HG02981 (cell line): ENCODE data around the gene LKAAEAR1.

Experiments
- ATAC-seq: cut with Tn5 transposase; IDR thresholded peaks from one replicate; pipeline ENCODE4 v1.9.1; 2021; ENCODE audit warnings: mild to moderate bottlenecking, moderate library complexity; ENCODE audit not compliant: unreplicated experiment

Gene LKAAEAR1

DNA sequence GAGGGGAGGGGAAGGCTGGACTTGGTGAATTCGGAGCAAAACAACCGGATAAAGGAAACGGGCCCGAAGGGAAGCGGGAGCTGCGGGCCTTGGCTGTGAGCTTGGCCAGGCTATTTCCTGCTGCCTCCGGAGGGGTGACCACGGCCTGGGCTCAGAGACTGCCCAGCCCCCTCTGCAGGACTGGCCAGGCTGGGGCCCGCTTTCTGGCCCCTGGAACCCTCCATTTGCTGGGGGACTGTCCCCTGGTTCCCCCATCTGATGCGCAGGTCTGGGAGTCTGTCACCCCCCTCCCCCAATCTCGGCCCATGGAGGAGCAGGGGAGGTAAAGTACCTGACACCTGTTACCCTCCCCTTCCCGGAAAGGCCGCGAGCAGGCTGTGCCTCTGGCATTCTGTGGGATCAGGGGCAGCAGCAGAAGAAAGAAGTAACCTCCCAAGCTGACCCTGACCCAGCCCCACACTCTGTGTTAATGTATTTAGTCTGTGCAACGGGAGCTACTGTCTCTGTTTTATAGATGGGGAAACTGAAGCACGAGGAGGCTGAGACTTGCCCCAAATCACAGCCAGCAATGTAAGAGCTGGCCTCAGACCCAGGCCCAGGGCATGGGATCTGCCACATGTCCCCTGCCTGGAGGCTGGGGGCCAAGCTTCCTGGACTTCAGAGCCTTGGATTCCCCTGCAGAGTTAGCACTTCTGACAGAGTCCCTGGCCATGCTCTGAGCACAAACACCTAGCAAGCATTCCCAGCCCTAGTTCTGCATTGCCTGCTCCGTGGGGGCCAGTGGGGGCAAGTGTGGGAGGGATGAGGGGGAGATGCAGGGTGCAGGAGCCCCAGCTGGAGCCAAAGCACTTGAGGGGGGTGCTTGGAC, 44.7 kb downstream of the LKAAEAR1 start:
- no peak for ATAC-seq

DNA sequence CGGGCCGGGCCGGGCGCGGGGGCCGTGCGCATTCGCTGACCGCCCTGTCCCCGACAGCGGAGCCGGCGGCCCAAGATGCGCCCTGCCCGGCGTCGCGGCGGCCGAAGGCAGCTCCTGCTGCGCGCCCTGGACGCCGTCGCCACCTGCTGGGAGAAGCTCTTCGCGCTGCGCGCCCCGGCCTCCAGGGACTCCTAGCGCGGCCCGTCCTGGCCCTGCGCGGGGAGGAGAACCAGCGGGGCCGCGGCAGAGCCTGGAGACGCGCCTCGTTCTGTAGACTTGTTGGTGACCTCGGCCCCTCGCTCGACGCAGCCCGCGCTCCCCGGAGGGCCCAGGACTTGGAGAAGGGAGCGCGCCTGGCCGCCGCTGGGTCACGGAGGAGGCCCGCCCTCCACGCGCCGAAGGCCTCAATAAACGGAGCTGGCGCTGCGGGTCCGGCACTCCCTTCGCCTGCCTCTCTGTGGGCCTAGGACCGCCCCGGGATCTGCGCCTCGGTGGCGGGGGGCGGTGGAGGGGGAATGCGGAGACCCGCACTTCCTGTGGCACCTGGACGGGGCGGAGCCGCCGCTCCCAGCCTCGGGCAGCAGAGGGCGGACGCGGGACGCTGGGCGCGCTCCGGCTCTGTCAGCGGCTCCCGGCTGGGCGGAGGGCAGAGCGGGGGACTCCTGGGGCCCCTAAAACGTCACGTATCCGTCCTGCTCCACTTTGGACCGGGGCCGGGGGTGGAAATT, 45.5 kb downstream of the LKAAEAR1 start:
- ATAC-seq, result peak; percentile 48

DNA sequence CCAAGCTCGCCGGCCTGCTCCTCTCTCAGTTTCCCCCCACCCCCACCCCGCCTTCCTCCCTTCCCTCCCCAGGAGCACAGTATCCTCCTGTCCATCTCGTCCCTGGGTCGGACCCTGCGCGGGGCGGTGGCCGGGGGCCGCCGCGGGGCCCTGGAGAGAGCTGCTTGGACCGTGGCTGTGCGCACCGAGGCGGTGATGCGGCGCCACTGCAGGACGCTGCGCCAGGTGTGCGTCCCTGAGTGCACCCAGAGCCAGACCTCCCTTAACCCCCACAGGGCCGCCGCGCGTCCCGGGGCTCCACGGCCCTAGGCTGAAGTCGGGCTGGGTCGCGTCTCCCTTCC, 46.0 kb downstream of the LKAAEAR1 start:
- peak; percentile 24 for ATAC-seq

DNA sequence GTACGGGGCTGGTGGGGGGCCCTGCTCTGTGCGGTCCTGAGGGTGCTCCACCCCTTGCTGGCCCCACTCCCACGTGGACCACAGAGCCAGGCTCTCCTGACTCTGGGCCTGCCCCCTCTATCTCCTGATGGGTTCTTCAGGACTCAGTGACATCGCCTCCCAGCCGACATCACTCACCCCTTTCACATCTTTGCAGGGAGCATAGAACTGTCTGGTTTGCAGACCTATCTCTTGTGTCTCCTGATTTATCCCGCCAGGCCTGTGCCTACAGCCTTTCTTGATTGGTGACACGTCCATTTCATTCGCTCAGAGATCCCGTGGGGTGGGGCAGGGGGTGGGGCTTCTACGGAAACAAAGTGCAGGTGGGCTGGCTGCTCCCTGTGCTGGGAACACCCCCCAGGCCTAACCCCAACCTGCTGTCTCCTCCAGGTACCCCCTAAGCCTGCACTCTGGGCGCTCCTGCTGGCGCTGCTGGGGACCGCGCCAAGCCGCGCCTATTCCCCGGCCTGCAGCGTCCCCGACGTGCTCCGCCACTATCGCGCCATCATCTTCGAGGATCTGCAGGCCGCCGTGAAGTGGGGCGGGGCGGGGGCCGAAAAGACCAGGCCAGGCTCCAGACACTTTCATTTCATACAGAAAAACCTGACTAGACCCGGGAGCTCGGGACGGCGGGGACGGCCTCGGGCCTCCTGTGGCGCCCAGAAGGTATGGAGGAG, 46.5 kb downstream of the LKAAEAR1 start:
- ATAC-seq, result no peak

DNA sequence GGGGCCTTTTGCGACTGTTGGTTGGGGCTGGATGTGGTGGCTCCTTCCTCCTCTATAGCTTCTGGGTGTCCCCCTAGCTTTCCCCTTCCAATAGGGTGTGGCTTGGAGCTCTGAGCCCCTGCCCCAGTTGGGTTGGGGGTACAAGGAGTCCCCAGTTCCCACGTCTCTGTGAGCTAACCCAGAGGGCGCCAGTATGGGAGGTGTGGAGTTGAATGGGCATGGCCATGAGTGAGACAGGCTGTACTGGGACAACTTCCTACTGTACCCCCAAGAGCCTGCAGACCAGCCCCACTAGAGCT, 47.0 kb downstream of the LKAAEAR1 start:
- no peak for ATAC-seq

DNA sequence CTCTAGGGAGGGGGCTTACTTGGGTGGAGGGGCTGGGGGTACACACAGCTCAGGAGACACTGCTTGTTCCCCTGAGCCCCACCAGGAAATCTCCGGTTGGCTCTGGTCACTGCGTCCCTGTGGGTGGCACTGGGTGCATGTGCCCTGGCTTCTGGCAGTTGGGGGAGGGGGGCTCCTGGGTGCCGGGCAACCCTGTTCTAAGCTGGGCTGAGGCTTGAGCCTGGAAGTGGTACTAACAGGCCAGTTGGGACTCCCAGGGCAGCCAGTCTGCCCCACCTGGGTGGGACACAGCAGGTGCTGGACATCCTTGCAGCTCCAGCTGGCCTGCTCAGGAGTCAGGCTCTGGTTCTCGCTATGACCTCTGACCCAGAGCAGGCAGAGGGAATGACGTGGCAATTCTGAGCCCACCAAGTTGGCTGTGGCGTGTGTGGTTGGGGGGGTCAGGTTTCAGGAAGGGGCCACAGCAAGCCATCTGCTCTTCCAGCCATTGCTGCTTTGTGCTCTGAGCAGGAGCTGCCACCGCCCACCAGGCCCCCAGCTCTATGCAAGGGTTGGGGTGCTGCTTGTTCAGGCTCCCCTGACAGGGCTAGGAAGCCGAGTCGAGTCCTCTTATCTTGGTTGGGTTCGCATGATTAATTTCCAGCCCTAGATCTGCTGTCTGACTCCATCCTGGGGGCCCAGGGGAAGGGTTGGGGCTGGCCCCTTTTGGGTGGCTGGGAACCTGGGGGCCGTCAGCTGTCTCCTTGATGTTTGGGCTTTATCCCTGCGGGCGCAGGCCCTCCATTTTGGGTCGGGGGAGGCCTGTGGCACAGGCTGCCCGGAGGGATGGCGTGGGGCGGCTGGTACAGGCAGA, 47.6 kb downstream of the LKAAEAR1 start:
- no peak for ATAC-seq

DNA sequence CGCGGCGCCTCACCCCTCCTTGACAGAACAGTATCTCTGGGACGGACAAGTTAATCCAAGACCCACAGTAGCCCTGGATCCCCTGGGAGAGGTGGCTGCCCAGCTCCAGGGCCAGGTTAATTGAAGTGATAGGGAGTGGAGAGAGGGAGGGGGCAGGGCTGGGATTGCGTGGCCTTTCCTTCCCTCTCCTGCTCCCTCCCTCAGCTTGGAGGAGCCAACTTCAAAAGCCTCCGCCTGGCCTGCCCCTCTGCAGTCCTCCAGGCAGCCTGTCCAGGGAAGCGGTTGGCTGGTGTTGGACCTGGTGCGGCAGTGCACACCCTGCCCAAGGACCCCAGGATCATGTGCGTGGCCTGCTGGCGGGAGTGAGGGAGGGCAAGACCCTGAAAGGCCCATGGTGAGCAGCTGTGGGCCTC, 48.3 kb downstream of the LKAAEAR1 start, which contains the start of gene C20orf204:
C20orf204 (plus strand) TSS at position 250 of the 413 bp plus-strand sequence; CDS start at position 392, 142 bp downstream.
- ATAC-seq, result no peak

DNA sequence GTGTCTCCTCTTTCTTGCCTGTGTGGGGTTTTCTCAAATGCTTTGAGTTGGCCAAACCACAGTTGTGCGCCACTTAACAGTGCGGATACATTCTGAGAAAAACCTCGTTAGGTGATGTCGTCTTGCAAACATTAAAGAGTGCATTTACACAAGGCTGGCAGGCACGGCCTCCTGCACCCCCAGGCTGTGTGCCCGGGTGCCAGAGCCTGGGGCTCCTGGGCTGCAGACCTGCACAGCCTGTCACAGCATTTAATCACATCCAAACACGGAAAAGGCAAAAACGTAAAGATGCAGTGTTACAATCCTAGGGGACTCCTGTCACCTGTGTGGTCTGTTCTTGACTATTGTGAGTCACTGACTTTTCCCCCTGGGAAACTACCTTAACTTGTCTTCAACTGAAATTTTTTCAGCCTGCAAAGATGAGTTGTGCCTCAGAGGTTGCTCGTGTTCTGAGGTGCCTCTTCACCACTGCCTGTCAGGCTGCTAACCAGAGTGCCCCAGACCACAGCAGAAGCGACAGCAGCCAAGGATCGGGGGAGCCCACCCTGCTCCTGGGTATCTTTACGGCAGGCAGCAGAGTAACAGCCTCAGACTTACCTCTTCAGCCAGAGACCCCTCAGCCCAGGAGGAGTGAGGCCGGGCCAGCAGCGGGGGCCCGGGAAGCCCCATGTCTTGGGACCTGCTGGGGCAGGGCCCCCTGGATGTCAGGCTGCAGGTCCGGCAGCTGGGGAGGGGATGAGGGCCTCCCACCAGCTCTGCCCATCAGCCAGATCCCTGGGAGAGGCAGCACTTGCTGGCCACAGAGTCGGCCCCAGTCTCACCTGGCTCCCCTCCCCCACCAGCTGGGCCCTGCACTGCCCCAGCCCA, 48.9 kb downstream of the LKAAEAR1 start:
- ATAC-seq, result no peak

DNA sequence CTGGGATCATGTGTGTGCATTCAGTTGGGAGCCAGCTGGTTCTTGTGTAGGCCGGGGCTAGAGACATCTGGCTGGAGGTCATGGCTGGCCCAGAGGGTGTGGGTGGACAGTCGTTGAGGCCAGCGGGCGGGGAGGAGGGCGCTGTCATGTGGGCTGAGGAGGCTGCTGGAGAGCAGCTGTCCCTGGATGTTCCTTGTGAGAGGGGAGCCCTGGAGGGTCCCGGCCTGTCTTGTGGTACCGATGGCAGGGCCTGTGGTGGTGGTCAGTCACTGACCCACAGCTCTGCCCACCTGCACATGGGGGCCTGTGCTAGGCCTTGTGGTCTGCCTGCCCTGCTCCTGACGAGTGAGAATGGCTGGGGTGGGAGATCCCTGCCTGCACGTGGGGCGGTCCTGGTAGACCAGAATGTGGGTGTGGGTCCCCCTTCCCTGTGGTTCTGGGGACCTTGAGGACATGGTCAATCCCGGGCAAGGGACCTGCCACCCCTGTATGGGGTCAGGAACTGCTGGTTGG, 50.2 kb downstream of the LKAAEAR1 start:
- no peak for ATAC-seq
